A673 (cell line): Measurements from ENCODE around the gene ASL.

Experiments
- CTCF ChIP-seq: fragments of 300-800, 200-600 bp; sonication (generic); conservative IDR thresholded peaks from 2 replicates; pipeline ENCODE4 v1.5.1; 2017; ENCODE audit warnings: low read depth, mild to moderate bottlenecking, antibody characterized with exemption, low read length, moderate library complexity, mixed read lengths
- EZH2 ChIP-seq: fragments of 200-600 bp; sonication (generic); IDR thresholded peaks from 2 replicates; pipeline ENCODE4 v1.6.1; 2017; ENCODE audit warnings: borderline replicate concordance, low read depth, mild to moderate bottlenecking, mixed read lengths, antibody characterized with exemption, low read length; ENCODE audit not compliant: poor library complexity, severe bottlenecking

DNA sequence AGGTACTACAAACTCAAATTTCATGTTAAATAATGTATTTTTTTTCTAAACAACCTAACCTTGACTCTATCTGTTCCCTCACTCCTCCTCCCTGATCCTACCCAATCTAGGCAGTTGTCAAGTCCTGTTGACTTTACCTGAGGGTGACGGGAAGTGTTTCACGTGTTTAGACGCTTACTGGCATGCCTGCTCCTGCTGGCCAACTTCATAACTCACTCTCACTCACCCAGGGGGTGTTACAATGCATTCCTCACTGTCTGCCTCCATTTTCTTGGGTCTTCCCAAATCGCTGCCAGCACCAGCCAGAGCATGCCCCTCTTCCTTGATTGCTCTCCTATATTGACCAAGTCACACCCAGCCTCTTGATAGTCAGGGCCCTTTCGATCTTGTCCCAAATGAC, 67.4 kb downstream of the ASL start:
- TF ChIP-seq CTCF (no peak), EZH2 (no peak)
